ENCODE results near the gene ZNF219.

ZNF219 gene

DNA sequence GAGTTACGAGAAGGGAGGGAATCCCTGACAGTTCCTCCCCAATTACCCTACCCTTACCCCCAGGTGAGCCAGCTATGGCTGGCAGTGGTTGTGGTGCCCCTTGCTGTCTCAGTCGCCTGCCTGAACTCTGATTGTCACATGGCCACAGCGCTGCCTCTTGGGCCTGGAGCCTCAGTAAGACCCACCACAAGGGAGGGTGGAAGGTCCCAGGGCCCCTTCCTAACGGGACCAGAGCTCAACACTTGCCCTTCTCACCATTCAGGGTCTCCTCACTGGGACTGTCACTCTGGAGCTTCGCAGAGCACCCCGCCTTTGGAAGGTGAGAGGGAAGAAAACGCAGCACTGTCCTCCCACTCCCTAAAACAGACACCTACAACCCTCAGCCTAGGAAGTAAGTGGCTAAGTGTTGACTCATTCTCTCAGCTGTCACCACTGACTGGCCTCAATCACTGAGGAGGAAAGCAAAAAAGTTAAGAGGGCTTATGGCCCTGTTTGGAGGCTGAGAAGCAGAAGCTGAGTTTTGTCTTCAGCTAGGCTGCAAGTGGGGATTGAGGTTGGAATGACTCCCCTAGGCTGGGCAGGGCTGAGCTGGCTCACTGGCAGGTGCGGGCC is 3.5 kb upstream of the ZNF219 start:
- no peak for DNase-seq (ENCODE audit: low read depth)

DNA sequence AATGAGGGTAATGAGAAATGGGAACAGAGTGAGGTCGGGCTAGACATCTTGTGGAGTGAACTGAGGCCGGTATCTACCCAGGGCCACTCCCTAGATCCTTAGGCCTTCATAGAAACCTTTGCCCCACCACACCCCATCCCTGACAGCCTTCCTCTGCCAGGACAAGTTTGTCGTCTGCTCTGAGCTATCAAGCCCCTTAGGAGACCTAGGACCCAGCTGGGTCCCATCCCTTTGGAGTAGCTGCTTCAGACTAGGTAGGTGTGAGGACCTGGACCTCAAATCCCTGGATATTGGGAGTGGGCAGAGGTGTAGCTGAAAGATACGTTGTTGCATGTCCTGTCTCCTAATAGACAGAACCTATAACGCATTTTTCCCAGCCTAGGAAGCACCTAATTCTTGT is 2.5 kb upstream of the ZNF219 start, which contains the start of gene TMEM253:
TSS of gene TMEM253 (plus strand) at position 136 of the 400 bp plus-strand sequence. CDS start 278 bp downstream, outside the sequence.
- DNase-seq (ENCODE audit: low read depth) = no peak

DNA sequence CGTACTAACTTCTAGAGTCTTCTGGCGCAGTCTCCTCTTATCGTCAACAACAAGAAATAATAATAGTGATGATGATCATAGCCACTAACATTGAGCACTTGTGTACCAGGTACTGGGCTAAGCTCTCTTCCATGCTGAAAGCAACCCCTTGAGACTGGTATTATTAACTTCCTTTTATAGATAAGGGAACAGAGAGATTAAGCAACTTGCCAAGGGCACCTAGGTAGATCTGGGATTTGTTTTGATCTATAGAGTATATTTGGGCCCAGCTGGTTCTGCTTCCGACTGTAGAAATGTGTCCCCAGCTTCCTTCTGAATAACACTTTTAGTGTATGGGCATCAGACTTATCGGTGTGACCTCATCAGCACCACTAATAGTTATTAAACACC is 1.1 kb upstream of the ZNF219 start:
- no peak for DNase-seq (ENCODE audit: low read depth)

DNA sequence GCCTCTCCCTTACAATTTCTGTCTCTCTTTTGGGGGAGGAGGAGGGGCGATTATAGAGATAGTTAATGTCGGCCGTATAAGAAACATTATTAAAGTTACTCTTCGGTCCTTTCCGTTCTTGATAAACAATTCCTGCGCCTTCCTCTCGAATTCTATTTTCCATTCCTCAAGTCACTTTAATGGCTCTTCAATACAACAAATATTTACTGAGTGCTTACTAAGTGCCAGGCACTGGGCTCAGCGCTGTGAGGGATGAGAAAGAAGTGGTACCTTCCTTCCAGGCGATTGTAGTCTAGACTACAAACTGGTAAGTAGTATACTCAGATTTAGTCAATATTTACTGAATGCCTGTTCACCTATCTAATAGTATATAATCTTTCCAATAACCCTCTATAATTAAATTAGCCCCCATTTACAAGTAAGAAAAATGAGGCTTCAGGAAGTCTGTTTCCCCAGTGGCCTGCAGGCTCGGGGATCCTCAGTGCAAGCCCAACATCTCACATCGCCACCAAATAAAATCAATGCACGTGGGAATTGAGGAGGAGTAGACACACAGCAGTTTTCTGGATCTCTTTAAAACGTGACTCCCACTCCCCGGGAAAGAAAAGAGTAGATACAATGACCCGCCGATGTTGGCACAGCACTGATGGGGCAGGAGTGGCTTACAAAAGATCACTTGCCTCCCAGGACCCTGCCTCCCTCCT is 589 bp upstream of the ZNF219 start:
- DNase-seq (ENCODE audit: low read depth) = no peak

DNA sequence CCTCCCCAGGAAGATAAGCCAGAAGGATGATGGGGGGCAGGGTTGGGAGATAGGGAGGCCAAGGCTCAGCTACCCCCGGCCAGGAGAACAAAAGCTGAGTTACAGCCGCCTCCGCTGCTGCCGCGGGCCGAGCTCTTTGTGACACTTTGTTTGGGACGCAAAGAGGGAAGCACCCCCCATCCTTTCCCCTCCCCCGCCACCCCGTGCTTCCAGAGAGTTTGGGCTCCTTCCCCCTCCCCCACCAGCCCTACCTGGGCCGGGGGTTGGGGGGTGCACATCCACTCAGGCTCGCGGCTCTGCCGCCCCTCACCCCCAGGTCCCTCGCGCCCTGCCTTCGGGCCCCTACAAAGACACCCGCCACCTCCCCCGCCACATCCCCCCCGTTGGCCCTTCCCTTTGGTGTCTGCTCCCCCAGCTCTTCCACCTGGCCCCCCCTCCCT is 799 bp downstream of the ZNF219 start:
- no peak for DNase-seq (ENCODE audit: low read depth)

DNA sequence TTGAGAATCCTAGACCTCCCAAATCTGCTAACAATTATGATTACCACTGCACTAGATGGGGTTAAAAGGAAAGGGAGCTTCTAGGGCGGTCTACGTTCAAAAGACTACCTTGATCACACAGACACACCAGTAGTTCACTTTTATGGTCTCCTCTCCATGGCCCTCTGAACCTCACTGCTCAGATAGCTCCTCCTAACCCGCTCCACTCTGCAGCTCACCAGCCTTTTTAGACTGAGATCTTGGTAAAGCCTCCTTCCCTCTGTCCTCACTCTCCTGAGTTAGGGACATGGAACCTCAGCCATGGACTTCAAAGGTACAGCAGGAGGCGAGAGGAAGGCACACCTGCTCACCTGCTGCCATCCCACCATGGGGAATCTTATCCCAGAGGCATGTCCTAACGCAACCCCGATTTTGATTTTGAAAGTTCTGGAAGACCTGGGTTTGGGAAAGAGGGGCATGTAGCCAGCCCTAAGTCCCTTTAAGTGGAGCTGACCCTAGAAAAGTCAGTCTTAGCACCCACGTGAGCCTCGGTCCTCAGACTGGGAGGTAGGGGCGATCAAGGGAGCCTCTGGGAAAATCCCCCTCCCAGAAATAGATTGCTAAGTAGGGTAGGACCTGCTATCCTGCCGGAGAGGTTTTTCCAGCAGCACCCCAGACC is 1.3 kb downstream of the ZNF219 start:
- DNase-seq (ENCODE audit: low read depth) = no peak

DNA sequence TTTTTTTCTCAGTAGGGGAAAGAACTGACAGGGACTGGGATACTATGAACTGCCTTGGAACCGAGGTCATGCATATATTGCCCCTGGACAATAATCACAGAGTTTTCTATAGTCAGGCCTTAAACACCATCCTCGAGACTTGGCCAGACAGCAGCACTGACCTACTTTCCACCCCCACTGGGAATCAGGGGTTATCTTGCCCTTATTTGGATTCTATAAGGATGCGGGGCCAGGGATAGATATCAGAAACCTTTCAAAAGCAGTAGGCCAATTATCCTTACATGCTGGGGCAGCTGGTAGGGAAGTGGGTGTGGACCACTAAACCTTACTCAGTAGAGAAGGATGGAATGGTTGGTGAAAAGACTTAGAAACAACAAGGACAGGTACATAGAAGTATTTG is 2.0 kb downstream of the ZNF219 start:
- DNase-seq (ENCODE audit: low read depth) = no peak

DNA sequence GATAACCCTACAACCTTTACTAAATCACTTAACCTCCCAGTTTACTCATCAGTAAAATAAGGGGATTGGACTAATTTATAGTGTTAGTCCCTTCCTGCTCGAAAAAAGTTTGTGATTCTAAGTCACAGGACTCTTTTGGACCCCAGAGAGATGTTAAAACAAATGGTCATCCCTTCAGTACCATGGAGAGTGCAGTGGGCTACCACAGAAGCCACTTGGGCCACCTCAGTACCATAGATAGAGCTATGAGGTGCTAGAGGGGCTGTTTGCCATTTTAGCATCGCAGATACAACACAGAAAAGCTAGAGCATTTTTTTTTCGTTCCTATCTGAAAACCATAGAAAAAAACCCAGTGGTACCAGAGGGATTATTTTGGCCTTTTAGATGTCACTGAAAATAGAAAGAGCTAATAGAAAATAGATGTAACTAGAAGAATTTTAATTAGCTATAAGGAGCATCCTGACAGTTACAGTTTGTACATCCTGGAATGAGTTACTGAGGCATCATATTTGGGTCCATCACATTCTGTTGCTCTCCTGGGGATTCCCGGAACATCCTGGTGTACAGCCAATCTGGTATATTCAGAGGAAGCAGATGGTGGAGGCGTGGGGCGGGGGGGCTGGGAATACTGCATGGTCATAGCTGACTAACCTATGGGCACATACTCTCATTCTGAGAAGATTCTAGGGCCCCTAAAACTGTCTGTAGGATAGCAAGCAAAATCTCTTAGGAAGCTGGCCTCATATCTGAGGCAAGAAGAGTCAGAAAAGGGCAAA is 2.8 kb downstream of the ZNF219 start:
- no peak for DNase-seq (ENCODE audit: low read depth)

DNA sequence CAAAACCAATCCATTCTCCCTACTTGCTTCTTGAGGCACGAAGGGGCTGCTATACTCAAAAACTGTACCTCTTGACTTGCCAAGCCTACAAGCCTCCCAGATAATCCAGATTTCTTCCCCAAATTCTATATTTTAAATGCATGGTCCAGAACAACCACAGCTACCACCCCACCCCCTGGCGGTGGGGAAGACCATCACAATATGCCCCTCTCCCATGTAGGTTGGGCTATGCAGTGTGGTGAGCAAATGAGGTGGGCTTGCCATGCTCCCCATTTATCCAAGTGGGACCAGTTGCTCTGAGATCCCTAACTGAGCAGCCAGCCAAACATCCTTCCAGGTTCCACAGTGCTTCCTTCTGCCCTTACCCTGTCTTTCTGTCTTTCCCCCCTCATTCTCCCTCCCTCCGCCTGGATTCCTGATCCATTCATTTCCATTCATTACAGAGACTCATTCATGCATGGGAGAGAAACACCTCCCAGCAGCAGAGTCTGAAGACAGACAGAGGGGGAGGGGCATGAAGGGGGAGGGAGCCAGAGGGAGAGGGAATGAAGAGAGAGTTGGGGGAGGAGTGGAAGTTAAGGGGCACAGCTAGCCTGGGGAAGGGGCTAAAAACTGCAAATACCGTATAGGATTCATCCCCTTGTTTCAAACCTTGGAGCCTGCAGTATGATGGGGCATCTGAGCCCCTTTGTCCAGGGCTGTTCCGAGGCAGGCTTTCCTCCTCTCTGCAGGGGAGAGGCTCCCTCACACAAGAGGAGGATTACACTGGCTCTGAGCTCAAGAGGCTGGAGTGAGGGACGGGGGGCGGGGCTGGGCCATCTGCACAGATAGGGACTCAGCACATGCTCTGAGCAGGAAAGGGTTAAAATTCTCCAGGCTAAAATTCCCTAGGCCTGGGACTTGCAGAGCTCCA is 4.4 kb downstream of the ZNF219 start:
- DNase-seq (ENCODE audit: low read depth) = no peak

DNA sequence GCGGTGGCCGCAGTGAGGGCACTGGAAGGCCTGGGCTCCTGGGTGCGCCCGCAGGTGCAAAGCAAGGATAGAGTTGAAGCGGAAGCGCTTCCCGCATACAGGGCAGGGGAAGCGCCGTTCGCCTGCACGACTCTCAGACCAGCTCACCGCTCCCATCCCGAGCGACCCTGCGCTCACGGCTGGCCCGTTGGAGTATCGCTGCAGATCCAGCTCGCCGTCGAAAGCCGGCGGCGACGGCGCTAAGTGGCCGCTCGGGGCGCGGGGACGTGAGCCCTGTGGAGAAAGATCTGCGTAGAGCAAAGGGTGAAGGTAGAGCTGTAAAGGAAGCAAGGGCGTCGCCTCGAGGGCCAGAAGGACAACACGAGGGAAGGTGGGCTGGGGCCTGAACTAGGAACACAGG is 5.4 kb downstream of the ZNF219 start:
- DNase-seq (ENCODE audit: low read depth) = no peak

DNA sequence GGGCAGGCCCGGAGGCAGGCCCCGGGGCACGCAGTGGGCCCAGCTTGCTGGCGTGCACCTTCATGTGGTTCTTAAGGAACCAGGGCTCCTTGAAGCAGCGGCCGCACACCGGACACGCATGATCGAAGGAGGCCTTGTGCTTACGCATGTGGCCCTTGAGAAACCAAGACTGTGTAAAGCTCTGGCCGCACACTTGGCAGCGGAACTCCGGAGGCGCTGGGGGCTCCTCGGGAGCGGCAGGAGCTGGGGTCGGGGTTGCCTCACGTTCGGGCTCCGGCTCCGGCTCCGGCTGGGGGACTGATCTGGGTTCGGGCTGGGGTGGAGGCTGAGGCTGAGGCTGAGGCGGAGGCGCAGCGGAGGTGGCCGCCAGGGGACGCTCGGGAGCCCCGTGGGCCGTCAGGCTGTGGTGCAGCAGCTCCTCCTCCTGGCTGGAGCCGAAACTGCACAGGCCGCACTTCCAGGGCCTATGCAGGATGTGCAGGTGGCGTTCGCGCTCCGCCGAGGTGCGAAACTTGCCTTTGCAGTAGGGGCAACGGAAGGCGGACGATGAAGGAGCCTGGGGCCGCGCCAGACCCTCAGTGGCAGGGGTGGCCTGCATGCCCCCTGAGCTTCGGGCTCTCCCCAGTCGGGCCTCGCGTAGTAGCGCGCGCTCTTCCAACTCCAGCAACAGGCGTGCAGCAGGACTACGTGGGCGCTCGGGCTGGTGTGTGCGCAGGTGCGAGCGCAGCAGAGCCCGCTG is 6.0 kb downstream of the ZNF219 start:
- DNase-seq (ENCODE audit: low read depth) = peak; percentile 95

DNA sequence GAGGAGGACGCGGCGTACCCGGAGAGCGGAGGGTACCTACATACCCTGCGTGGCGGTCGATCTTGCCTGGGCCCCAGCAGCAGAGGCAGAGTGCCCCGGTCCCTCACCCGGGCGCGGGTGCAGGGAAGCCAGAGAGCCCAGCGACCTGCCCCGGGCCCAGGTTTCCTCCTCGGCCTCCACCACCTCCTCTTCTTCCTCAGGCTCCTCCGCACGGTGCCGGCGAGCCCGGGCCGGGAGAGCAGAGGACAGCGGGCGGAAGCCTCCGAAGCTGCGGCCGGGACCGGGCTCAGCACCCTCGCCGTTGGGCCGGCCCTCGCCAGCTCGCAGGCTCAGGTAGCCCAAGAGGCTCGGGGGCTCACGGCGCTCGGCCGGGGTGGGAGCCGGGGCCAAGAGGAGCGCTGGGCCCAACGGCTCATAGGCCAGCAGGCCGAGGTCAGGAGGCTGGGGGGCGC is 6.6 kb downstream of the ZNF219 start:
- no peak for DNase-seq (ENCODE audit: low read depth)

DNA sequence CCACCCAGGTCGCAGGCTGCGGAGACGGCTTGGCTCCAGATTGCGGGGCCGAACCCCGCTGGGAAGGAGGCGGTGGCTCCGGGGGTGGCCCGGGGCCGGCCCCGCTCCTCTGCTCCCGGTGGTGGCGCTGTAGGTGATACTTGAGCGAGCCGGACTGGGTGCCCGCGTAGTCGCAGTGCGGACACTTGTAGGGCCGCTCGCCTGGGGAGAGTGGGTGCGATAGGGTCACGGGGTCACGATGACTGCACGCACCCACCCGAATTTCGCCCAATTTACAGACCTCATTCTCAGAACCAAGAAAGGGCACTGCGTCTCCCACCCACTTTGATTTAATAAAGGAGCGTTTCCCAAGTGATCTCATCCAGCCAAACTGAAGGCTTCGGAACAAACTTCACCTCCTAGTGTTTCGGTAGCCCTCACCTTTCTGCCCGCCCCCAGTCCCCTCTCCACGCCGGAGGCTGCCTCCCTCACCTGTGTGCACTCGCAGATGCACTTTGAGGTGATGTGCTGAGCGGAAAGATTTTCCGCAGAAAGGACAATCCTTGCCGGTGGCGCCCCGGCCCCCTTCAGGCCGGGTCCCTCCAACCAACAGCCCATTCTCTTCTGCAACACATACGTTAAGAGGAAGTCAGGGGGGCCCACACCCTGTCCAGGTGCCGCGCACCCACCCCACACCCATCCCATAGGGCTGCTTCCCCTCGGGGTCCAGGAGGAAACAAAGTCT is 7.4 kb downstream of the ZNF219 start:
- no peak for DNase-seq (ENCODE audit: low read depth)

DNA sequence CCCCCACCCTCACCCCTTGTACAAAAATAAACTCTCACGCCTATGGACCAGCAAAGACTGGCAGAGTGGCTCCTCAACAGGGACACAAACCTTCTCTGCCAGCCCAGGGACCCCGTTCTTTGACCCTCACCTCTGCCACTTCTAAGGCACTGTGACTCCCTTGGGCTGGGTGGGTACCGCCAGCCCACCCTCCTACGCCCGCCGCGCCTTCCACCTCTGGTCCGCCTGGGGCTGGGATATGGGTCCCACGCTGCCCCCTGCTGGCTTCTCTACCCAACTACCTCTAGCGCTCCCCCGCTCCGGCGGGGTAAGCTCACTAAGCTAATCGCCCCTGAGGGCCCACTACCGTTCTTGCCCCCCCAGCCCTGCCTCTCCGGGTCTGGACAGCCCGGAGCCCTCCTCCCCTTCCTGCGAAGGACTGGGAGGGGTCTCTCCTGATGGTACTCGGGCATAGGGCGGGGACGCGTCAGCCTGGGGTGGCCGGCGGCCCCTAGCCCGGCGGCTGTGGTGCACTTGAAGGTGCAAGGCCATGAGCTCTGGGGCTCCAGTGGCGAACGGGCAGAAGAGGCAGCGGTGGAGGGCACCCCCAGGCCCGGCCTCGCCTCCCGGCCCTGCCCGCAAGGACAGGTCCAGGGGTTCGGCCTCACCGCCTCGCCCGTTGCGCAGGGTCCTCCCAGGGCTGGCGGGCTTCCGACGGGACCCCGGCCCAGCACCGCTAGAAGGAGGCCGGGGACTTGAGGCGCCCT is 8.1 kb downstream of the ZNF219 start:
- DNase-seq (ENCODE audit: low read depth) = no peak

DNA sequence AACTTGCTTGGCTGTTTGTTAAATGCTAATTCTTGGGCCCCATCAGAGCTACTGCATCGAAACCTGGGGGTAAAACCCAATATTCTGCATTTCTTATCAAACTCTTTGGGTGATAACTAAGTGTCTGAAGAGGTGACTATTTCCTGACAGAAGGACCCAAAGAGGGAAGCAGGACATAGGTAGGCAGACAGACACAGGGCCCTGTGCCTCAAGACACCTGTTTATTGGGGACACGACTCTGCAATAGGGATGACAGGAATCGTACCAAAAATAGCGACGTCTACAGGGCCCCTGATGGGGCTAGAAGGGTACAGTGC is 8.6 kb downstream of the ZNF219 start:
- no peak for DNase-seq (ENCODE audit: low read depth)

DNA sequence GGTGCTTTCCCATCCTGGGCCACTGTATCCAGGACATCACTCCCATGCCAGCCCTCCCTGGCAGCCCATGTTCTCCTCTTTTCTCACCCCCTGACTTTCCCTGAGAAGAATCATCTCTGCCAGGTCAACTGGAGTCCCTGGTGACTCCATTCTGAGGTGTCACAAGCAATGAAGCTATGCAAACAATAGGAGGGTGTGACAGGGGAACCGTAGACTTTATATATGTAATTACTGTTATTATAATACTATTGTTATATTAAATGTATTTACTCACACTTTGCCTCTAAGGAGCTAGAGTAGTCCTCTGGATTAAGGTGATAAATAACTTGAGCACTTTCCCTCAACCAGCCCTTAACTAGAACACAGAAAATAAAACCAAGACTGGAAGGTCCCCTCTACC is 9.2 kb downstream of the ZNF219 start:
- DNase-seq (ENCODE audit: low read depth) = no peak

DNA sequence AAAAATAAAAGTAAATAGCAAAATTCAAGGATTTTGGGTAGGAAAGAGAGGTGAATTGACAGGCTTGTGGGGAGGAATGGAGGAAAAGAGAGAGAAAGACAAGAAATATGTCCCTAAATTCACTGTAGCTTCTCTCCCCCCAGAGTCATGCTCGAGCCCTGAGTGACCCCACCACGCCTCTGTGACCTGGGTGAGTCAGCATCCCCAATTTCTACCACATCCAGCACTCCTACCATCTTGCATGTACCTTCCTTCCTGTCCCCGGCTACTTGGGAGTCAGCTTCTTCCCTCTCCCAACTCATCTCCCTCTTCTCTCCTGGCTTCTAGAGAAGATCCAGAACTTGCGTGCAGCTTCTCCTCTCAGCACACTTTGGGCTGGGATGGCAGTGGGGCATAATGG is 9.8 kb downstream of the ZNF219 start:
- DNase-seq (ENCODE audit: low read depth) = no peak

DNA sequence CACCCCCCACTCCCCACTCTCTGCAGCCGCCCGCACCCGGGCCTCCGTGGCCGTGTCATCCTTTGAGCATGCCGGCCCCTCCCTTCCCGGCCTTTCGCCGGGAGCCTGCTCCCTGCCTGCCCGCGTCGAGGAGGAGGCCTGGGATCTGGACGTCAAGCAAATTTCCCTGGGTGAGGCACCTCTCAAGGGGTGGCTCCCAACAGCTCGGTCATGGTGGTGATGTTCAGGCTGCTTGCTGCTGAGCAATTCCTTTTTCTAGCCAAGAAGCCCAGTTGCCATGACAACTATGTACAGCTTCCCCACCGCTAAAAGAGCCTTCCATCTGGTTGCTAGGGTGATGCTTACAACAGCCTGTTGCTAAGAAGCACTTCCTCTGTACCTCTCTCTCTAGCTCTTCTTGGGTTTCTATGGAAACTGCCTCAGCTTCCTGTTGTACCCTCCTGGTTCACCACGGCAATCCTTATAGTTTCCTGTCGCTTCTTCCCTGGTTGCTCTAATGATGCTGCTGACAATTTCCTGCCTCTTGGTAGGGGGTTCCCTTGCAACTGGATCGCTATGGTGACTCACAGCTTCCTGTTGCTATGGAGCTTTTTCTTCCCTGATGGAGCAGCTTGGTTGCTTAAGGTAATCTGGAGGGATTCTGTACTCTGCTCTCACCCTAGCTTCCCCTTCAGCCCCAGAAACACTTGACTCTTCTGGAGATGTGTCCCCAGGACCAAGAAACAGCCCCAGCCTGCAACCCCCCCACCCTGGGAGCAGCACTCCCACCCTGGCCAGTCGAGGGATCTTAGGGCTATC is 11.0 kb downstream of the ZNF219 start:
- DNase-seq (ENCODE audit: low read depth) = no peak

DNA sequence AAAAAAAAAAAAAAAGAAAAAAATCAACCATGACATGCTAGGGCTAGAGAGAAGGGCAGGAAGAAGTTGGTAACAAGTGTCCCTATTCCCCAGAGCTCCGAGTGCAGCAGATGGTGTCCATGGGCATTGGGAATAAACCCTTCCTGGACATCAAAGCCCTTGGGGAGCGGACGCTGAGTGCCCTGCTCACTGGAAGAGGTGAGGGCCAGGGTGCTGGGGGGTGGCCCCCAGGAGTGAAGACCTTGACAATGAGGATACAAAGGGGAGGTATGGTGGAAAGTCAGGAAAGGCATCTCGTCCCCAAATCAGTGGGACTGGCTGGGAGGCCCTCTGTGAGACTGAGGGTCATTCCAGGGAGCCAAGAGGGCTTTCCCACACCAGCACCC is 11.6 kb downstream of the ZNF219 start:
- DNase-seq (ENCODE audit: low read depth) = no peak
